A549 (cell line): ENCODE measurements around the gene PDE8B. TPM values are rescaled to one million over a fixed set of nuclear protein-coding genes. Genes with fewer than 3 reads are reported as not detected.
A peak's percentile ranks its signal among the peaks of the same experiment; 100 is the strongest.

Experiments used
- ATAC-seq, 2 experiments: fragments of 200-7000 bp in 1 of 2; fragments of >200 bp in 1 of 2; cut with Nextera tagmentation in 1 of 2; cut with Tn5 transposase in 1 of 2; 3 replicates each; pipeline versions ENCODE4 v1.8.0 to v1.9.1; 2018 to 2020; ENCODE audit warnings: mild to moderate bottlenecking in 1 of 2, moderate library complexity in 1 of 2
- CTCF ChIA-PET: fragments of 300-600 bp; sonication (Branson Sonifier 250); formaldehyde crosslinking; extraction: SDS; loops from one replicate; lab custom pipeline; 2021; ENCODE audit warnings: antibody characterized with exemption, inconsistent platforms; lab: Yijun Ruan, JAX
- POLR2A ChIA-PET: fragments of 350-600 bp; formaldehyde crosslinking; extraction: SDS; loops from one replicate; lab custom pipeline; 2021; ENCODE audit warnings: antibody characterized with exemption, inconsistent platforms; lab: Yijun Ruan, JAX
- DNase-seq, 2 experiments: peaks; one replicate each; pipeline versions ENCODE4 v3.0.0 to v3.0.0-alpha.2; 2011 to 2016; ENCODE audit warnings: low read depth in 1 of 2, low spot score in 1 of 2
- FAIRE-seq: peaks from 2 replicates; lab custom pipeline; 2011; peaks lifted over from hg19 to GRCh38; lab: Jason Lieb, UNC
- H3K27ac ChIP-seq, 2 experiments: fragments of >200 bp; sonication (Bioruptor Twin); formaldehyde crosslinking; 3 replicates each; pipeline ENCODE4 v1.5.1; 2016 to 2017
- H3K4me1 ChIP-seq: fragments of >200 bp; sonication (Bioruptor Twin); formaldehyde crosslinking; 3 replicates; pipeline ENCODE4 v1.6.1; 2016
- H3K4me2 ChIP-seq: fragments of >200 bp; sonication (Bioruptor Twin); formaldehyde crosslinking; 3 replicates; pipeline ENCODE4 v1.6.1; 2016
- H3K4me3 ChIP-seq: fragments of >200 bp; sonication (Bioruptor Twin); formaldehyde crosslinking; 3 replicates; pipeline ENCODE4 v1.5.1; 2016
- H3K9me3 ChIP-seq: fragments of >200 bp; sonication (Bioruptor Twin); formaldehyde crosslinking; 3 replicates; pipeline ENCODE4 v1.6.1; 2016
- CHD2 ChIP-seq: fragments of 150-350 bp; IDR thresholded peaks from 2 replicates; pipeline ENCODE4 v1.6.1; 2014; ENCODE audit warnings: low read length; ENCODE audit not compliant: partially characterized antibody
- CHD4 ChIP-seq: fragments of 200-600 bp; sonication (generic); IDR thresholded peaks from 2 replicates; pipeline ENCODE4 v1.6.1; 2016; ENCODE audit warnings: antibody characterized with exemption, mild to moderate bottlenecking, borderline replicate concordance
- EP300 ChIP-seq, 2 experiments: fragments of >200 bp; sonication (Bioruptor Twin); formaldehyde crosslinking; IDR thresholded peaks; 2 replicates in 1 of 2; 3 replicates in 1 of 2; pipeline ENCODE4 v1.6.1; 2016 to 2017
- ESRRA ChIP-seq: fragments of 150-350 bp; IDR thresholded peaks from 2 replicates; pipeline ENCODE4 v1.6.1; 2014; ENCODE audit warnings: mild to moderate bottlenecking, low read length, borderline replicate concordance
- FOSB ChIP-seq: fragments of 250-450 bp; sonication (Bioruptor Pico); IDR thresholded peaks from 2 replicates; pipeline ENCODE4 v1.5.0; 2020; ENCODE audit warnings: mild to moderate bottlenecking, moderate library complexity
- FOSL2 ChIP-seq, 2 experiments: fragments of 450-650 bp in 1 of 2; fragments of >200 bp in 1 of 2; sonication (Bioruptor Twin) in 1 of 2; formaldehyde crosslinking; IDR thresholded peaks; 2 replicates each; pipeline versions ENCODE4 v1.5.0 to v1.6.1; 2016 to 2020; ENCODE audit warnings: mild to moderate bottlenecking in 1 of 2, moderate library complexity in 1 of 2
- FOXS1 ChIP-seq: fragments of 250-450 bp; sonication (Bioruptor Pico); IDR thresholded peaks from 2 replicates; pipeline ENCODE4 v1.5.0; 2020; ENCODE audit warnings: mild to moderate bottlenecking, moderate library complexity
- GATA3 ChIP-seq: IDR thresholded peaks from 2 replicates; pipeline ENCODE4 v1.6.1; 2012; ENCODE audit warnings: borderline replicate concordance
- HOXA7 ChIP-seq: fragments of 250-450 bp; sonication (Bioruptor Pico); IDR thresholded peaks from 2 replicates; pipeline ENCODE4 v1.5.0; 2020; ENCODE audit warnings: mild to moderate bottlenecking, moderate library complexity
- HOXB5 ChIP-seq: fragments of 250-450 bp; sonication (Bioruptor Pico); IDR thresholded peaks from 2 replicates; pipeline ENCODE4 v1.5.0; 2020; ENCODE audit warnings: mild to moderate bottlenecking, moderate library complexity
- JUN ChIP-seq, 2 experiments: fragments of >200 bp; sonication (Bioruptor Twin); formaldehyde crosslinking; IDR thresholded peaks; 2 replicates in 1 of 2; 3 replicates in 1 of 2; pipeline ENCODE4 v1.6.1; 2016 to 2017
- KDM1A ChIP-seq: fragments of 200-600 bp; sonication (generic); IDR thresholded peaks from 2 replicates; pipeline ENCODE4 v1.6.1; 2016; ENCODE audit warnings: low read depth, mild to moderate bottlenecking
- KDM5A ChIP-seq: fragments of 200-600 bp; sonication (generic); IDR thresholded peaks from 2 replicates; pipeline ENCODE4 v1.6.1; 2016; ENCODE audit warnings: antibody characterized with exemption, mild to moderate bottlenecking
- MYC ChIP-seq: IDR thresholded peaks from 2 replicates; pipeline ENCODE4 v1.6.1; 2012; ENCODE audit warnings: mild to moderate bottlenecking, inconsistent platforms, low read length, improper control_type of control experiment, borderline replicate concordance
- NFE2L2 ChIP-seq: fragments of 150-350 bp; conservative IDR thresholded peaks from 2 replicates; pipeline ENCODE4 v1.6.1; 2014; ENCODE audit warnings: low read length
- NPAS2 ChIP-seq: fragments of 250-450 bp; sonication (Bioruptor Pico); IDR thresholded peaks from 2 replicates; pipeline ENCODE4 v1.8.0; 2022; ENCODE audit warnings: mild to moderate bottlenecking, moderate library complexity, borderline replicate concordance
- NR3C1 ChIP-seq: fragments of >200 bp; sonication (Bioruptor Twin); formaldehyde crosslinking; IDR thresholded peaks from 3 replicates; pipeline ENCODE4 v1.6.1; 2017
- RAD21 ChIP-seq, 2 experiments: fragments of >200 bp in 1 of 2; sonication (Bioruptor Twin) in 1 of 2; formaldehyde crosslinking in 1 of 2; IDR thresholded peaks in 1 of 2; conservative IDR thresholded peaks in 1 of 2; 2 replicates in 1 of 2; 3 replicates in 1 of 2; pipeline ENCODE4 v1.6.1; 2012 to 2018; ENCODE audit warnings: inconsistent platforms in 1 of 2
- RCOR1 ChIP-seq: fragments of 150-350 bp; IDR thresholded peaks from 2 replicates; pipeline ENCODE4 v1.6.1; 2014; ENCODE audit warnings: antibody characterized with exemption, low read length, low read depth
- TFCP2L1 ChIP-seq: fragments of 250-450 bp; sonication (Bioruptor Pico); IDR thresholded peaks from 2 replicates; pipeline ENCODE4 v1.5.0; 2021; ENCODE audit warnings: mild to moderate bottlenecking
- TP53 ChIP-seq: fragments of 250-450 bp; sonication (Bioruptor Pico); IDR thresholded peaks from 2 replicates; pipeline ENCODE4 v1.5.0; 2021; ENCODE audit warnings: mild to moderate bottlenecking, moderate library complexity
- ZNF302 ChIP-seq: fragments of 250-450 bp; sonication (Bioruptor Pico); IDR thresholded peaks from 2 replicates; pipeline ENCODE4 v1.9.0; 2021; ENCODE audit warnings: inconsistent platforms, mild to moderate bottlenecking, moderate library complexity
- ZSCAN20 ChIP-seq: fragments of 250-450 bp; sonication (Bioruptor Pico); IDR thresholded peaks from 2 replicates; pipeline ENCODE4 v1.8.0; 2022; ENCODE audit warnings: mild to moderate bottlenecking, moderate library complexity
- WGBS: methylation state at CpG from one replicate; pipeline ENCODE4 v1.1.6; 2017; ENCODE audit errors: missing lambda C conversion rate; 5-methylcytosine and 5-hydroxymethylcytosine counted together
- polyA plus RNA-seq, 4 experiments: library from polyadenylated mRNA; depleted of rRNA in 3 of 4; stranded (reverse); fragments of >200 nt; fragmentation: RNase III in 1 of 4; extraction: RNeasy Plus Mini Kit Qiagen cat#74134 plus additional on column Dnase treatment in 1 of 4; gene quantifications; 2 replicates in 3 of 4; 3 replicates in 1 of 4; pipeline ENCODE4 v1.2.3, GENCODE V29; 2011 to 2017
- TF ChIP-seq, protein P1 (sequence below): IDR thresholded peaks from 2 replicates; pipeline ENCODE4 v1.6.1; 2012
- TF ChIP-seq, protein P2 (sequence below): IDR thresholded peaks from 2 replicates; pipeline ENCODE4 v1.6.1; 2012; ENCODE audit warnings: low read depth, borderline replicate concordance
- TF ChIP-seq, protein P3 (sequence below): IDR thresholded peaks from 2 replicates; pipeline ENCODE4 v1.6.1; 2012
- TF ChIP-seq, protein P4 (sequence below): fragments of 250-450 bp; sonication (Bioruptor Pico); IDR thresholded peaks from 2 replicates; pipeline ENCODE4 v1.5.0; 2021; ENCODE audit warnings: mild to moderate bottlenecking, moderate library complexity, borderline replicate concordance
- TF ChIP-seq, protein P5 (sequence below): fragments of >200 bp; sonication (Bioruptor Twin); formaldehyde crosslinking; IDR thresholded peaks from 3 replicates; pipeline ENCODE4 v1.5.1; 2016

PDE8B gene
- polyA plus RNA-seq, 2 of the 4 experiments (the other 2 are of a cell fraction): 2.0 to 4.0 TPM

DNA sequence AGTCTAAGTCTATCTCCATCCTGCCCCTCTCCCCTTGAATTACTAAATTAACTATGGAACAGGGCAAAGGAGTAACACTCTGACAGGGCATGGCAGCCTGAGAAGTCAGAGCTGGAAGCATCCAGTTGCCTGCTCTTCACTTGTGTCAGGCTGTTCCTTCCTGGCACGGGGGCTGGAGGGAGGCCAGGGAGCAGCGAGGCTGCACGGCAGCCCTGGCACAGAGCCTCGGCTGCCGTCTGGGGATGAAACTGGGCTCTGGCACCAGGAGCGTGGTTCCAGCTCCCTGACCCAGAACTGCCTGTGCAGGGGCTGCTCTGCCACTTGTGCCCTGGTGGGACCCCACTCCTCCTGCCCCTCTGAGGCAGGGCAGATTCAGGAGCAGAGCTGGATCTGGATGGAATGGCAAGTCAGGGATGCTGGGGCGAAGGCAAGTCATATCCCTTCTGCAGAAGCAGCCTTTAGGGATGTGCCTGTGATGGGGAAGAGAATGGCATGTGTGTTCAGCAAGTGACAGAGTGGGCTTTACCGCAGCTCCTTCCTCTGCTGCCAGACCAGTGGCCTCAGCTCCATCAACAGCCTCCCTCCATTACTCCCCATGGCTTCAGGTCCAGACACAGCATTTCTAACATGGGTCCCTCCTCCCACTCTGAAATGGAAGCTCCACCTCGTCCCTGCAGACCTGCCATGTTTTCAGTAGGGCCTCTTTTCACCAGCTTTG lies 42.2 kb upstream of the PDE8B start (continued):
- no peak for TF ChIP-seq RAD21 (conservative IDR thresholded peaks at IDR 0.05 in 1 of 2, IDR thresholded peaks at IDR 0.05 in 1 of 2)
- no peak for TF ChIP-seq TFCP2L1 (CRISPR knock-in tag)
- TF ChIP-seq, protein P1, sequence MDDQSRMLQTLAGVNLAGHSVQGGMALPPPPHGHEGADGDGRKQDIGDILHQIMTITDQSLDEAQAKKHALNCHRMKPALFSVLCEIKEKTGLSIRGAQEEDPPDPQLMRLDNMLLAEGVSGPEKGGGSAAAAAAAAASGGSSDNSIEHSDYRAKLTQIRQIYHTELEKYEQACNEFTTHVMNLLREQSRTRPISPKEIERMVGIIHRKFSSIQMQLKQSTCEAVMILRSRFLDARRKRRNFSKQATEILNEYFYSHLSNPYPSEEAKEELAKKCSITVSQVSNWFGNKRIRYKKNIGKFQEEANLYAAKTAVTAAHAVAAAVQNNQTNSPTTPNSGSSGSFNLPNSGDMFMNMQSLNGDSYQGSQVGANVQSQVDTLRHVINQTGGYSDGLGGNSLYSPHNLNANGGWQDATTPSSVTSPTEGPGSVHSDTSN: no peak
- 0 out of 2 replicates have a peak, but pooled peaks have one; percentile 62 for TF ChIP-seq TP53 (CRISPR knock-in tag)
- TF ChIP-seq, all 56 proteins: peak for 7

DNA sequence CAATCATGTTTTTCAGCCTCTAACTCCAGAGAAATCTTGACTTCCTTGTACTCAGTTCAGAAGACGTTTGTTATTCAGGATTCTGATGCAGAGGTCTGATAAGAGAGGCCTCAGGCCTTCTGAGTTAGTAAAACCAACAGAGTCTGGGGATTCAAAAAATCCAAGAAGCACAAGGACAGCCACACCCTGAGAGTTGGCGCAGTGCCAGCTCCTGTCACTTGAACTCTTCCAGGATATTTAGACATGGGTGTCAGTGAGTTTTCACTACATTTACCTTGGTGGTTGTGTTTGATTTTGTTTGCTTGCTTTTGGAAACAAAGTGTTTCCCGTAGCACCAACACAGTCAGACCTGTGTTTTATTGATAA lies 41.6 kb upstream of the PDE8B start:
- peak; percentile 68 for FAIRE-seq
- no peak overlapping the region for H3K4me3 ChIP-seq
- H3K27ac ChIP-seq: peak overlapping the region; percentile 91 to 96
- ATAC-seq: no peak
- DNase-seq: peak; percentile 36 to 80
- H3K4me1 ChIP-seq: peaks cover 62% of the 10 kb centered on the region
- no peaks in the 10 kb centered on the region for H3K9me3 ChIP-seq
- peak overlapping the region; percentile 81 for H3K4me2 ChIP-seq
- WGBS: 9% methylated on average over 3 of the region's 3 CpGs
- TF ChIP-seq GATA3 (peak; percentile 84), ZSCAN20 (no peak), NFE2L2 (no peak), JUN (IDR thresholded peaks at IDR 0.05) (no peak), KDM5A (no peak), ESRRA (no peak), FOSB (no peak), HOXB5 (0 out of 2 replicates have a peak, but pooled peaks have one; percentile 21), NR3C1 (no peak), RCOR1 (no peak), NPAS2 (CRISPR knock-in tag) (no peak), MYC (no peak), FOXS1 (no peak), KDM1A (no peak), CHD2 (no peak), ZNF302 (CRISPR knock-in tag) (0 out of 2 replicates have a peak, but pooled peaks have one; percentile 31), HOXA7 (no peak), CHD4 (no peak), FOSL2 (IDR thresholded peaks at IDR 0.05) (no peak), FOSL2 (CRISPR knock-in tag; IDR thresholded peaks at IDR 0.05) (no peak), EP300 (IDR thresholded peaks at IDR 0.05) (peak in 1 of 2 experiments; percentile 39; a peak in 2 of 5 replicates)
- TF ChIP-seq, protein P1: no peak
- TF ChIP-seq, protein P2, sequence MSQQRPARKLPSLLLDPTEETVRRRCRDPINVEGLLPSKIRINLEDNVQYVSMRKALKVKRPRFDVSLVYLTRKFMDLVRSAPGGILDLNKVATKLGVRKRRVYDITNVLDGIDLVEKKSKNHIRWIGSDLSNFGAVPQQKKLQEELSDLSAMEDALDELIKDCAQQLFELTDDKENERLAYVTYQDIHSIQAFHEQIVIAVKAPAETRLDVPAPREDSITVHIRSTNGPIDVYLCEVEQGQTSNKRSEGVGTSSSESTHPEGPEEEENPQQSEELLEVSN: no peak
- TF ChIP-seq, protein P3, sequence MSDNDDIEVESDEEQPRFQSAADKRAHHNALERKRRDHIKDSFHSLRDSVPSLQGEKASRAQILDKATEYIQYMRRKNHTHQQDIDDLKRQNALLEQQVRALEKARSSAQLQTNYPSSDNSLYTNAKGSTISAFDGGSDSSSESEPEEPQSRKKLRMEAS: no peak
- TF ChIP-seq, protein P4, sequence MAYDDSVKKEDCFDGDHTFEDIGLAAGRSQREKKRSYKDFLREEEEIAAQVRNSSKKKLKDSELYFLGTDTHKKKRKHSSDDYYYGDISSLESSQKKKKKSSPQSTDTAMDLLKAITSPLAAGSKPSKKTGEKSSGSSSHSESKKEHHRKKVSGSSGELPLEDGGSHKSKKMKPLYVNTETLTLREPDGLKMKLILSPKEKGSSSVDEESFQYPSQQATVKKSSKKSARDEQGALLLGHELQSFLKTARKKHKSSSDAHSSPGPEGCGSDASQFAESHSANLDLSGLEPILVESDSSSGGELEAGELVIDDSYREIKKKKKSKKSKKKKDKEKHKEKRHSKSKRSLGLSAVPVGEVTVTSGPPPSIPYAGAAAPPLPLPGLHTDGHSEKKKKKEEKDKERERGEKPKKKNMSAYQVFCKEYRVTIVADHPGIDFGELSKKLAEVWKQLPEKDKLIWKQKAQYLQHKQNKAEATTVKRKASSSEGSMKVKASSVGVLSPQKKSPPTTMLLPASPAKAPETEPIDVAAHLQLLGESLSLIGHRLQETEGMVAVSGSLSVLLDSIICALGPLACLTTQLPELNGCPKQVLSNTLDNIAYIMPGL (CRISPR knock-in tag): no peak
- TF ChIP-seq, protein P5, sequence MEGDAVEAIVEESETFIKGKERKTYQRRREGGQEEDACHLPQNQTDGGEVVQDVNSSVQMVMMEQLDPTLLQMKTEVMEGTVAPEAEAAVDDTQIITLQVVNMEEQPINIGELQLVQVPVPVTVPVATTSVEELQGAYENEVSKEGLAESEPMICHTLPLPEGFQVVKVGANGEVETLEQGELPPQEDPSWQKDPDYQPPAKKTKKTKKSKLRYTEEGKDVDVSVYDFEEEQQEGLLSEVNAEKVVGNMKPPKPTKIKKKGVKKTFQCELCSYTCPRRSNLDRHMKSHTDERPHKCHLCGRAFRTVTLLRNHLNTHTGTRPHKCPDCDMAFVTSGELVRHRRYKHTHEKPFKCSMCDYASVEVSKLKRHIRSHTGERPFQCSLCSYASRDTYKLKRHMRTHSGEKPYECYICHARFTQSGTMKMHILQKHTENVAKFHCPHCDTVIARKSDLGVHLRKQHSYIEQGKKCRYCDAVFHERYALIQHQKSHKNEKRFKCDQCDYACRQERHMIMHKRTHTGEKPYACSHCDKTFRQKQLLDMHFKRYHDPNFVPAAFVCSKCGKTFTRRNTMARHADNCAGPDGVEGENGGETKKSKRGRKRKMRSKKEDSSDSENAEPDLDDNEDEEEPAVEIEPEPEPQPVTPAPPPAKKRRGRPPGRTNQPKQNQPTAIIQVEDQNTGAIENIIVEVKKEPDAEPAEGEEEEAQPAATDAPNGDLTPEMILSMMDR: no peak
- ChIA-PET CTCF (interaction anchor here (0.7 to 3.3 kb wide), 15 partner anchors 11 to 324 kb away, joined by 3 to 20 read pairs (median 3); partner anchors contain the start of gene WDR41), POLR2A (interaction anchor here (0.8 to 2.0 kb wide), 4 partner anchors 41 to 323 kb away, joined by 3 to 9 read pairs (median 5); partner anchors contain the start of genes PDE8B and WDR41)
